ENCODE measurements around the gene ANKRD13C. TPM values are rescaled to one million over a fixed set of nuclear protein-coding genes. Genes with fewer than 3 reads are reported as not detected.

Gene ANKRD13C
- total and polyA plus RNA-seq, 2 of the 4 experiments (the other 2 are of a cell fraction), result 8.3 to 10.9 TPM

- BruUV-seq (replicated peaks), result no TSS peak
- in situ Hi-C loops (cut with MboI; ENCODE audit: low sequenced_read_pairs) (no loop called here), intact Hi-C loops (cut with micrococcal nuclease) (no loop called here), dilution Hi-C loops (cut with HindIII; ENCODE audit: low sequenced_read_pairs, unreplicated experiment) (no loop called here)
- H3K4ac ChIP-seq (ENCODE audit: low read depth, low read length), result no peak overlapping the region
- no peaks in the 10 kb centered on the region for H3K36me3 ChIP-seq (ENCODE audit: control insufficient read depth, insufficient read depth, low read length)
- H2AK9ac ChIP-seq (replicated peaks; ENCODE audit: low read depth, low read length, poor library complexity), result no peak overlapping the region
- H2AFZ ChIP-seq (replicated peaks; ENCODE audit: low read length, poor library complexity), result no peak overlapping the region
- no peaks in the 10 kb centered on the region for H3K27me3 ChIP-seq (ENCODE audit: control insufficient read depth, insufficient read depth, low read length)
- no peak overlapping the region for H3K56ac ChIP-seq (ENCODE audit: extremely low read depth, insufficient read depth, low read length)
- no peak overlapping the region for H2BK20ac ChIP-seq (ENCODE audit: low read depth, low read length)
- ChIA-PET POLR2A (ENCODE audit: unreplicated experiment) (no interaction called here), CTCF (no interaction called here)
- no peak overlapping the region for H2BK5ac ChIP-seq (ENCODE audit: low read depth, low read length, poor library complexity, severe bottlenecking)
- ATAC-seq (ENCODE audit: low read depth) (no peak), DNase-seq (no peak)
- no peak overlapping the region for H2BK15ac ChIP-seq (ENCODE audit: low read depth, low read length)
- no peaks in the 10 kb centered on the region for H3K9me1 ChIP-seq (ENCODE audit: insufficient read depth, low read length)
- H4K20me1 ChIP-seq (ENCODE audit: insufficient read depth, low read length), result no peaks in the 10 kb centered on the region
- H4K5ac ChIP-seq (ENCODE audit: low read depth, low read length), result no peak overlapping the region
- no peak for TF ChIP-seq SMC3 (IDR thresholded peaks at IDR 0.05; ENCODE audit: low read depth, low read length)
- TF ChIP-seq NFE2L2 (IDR thresholded peaks at IDR 0.05; ENCODE audit: low read depth, low read length), result no peak
- no peak for TF ChIP-seq RAD21 (IDR thresholded peaks at IDR 0.05; ENCODE audit: low read length)
- H3K9me3 ChIP-seq (ENCODE audit: control insufficient read depth, insufficient read depth, low read length), result no peaks in the 10 kb centered on the region
- no CpG with 5 or more reads among the region's 1 CpG for WGBS, 2 experiments (ENCODE audit: extremely low coverage in 2 of 2, insufficient read length in 1 of 2)
- H2BK120ac ChIP-seq (ENCODE audit: low read depth, low read length), result no peak overlapping the region
- no peaks in the 10 kb centered on the region for H3K79me1 ChIP-seq (ENCODE audit: low read depth in 1 of 2, low read length in 2 of 2)
- H4K91ac ChIP-seq (ENCODE audit: insufficient read depth, low read depth, low read length), result no peak overlapping the region
- H3K18ac ChIP-seq (ENCODE audit: low read depth, low read length), result no peak overlapping the region
- H4K8ac ChIP-seq (ENCODE audit: low read depth in 2 of 2, low read length in 2 of 2), result no peak overlapping the region
- H3K9ac ChIP-seq (ENCODE audit: low read depth, low read length), result no peak overlapping the region
- H3K4me2 ChIP-seq (ENCODE audit: low read depth, low read length), result no peak overlapping the region
- no peaks in the 10 kb centered on the region for H3K4me1 ChIP-seq (ENCODE audit: control insufficient read depth, insufficient read depth, low read length)
- no peak overlapping the region for H3K27ac ChIP-seq (ENCODE audit: insufficient read depth, low read length)
- H2AK5ac ChIP-seq (ENCODE audit: low read depth, low read length), result no peak overlapping the region
- no peak overlapping the region for H3K14ac ChIP-seq (replicated peaks; ENCODE audit: low read depth, low read length)
- H3K4me3 ChIP-seq (ENCODE audit: insufficient read depth, low read depth, low read length), result no peak overlapping the region
- no peak overlapping the region for H3K23ac ChIP-seq (ENCODE audit: low read depth, low read length)
Observed at GRCh38 chr1:70400335-70400734, 45.8 kb upstream of the ANKRD13C start.
